Upper lobe of left lung (tissue), 4 donors: ENCODE data around the gene FAM47E.
A peak's percentile ranks its signal among the peaks of the same experiment; 100 is the strongest.

Experiments
- EP300 ChIP-seq, 4 donors: sonication (generic); formaldehyde crosslinking; IDR thresholded peaks; one replicate each; pipeline ENCODE4 v1.5.1; 2017; ENCODE audit warnings: antibody characterized with exemption in 4 of 4, control low read depth in 2 of 4
- POLR2A ChIP-seq, 4 donors: fragments of 450-650 bp; IDR thresholded peaks; one replicate each; pipeline ENCODE4 v1.5.1; 2016 to 2017; ENCODE audit warnings: antibody characterized with exemption in 4 of 4, mild to moderate bottlenecking in 2 of 4
- POLR2AphosphoS5 ChIP-seq, 2 donors: sonication (generic); formaldehyde crosslinking; IDR thresholded peaks; one replicate each; pipeline ENCODE4 v1.5.1; 2017; ENCODE audit warnings: antibody characterized with exemption in 2 of 2
- TF ChIP-seq, protein P1 (sequence below), 6 experiments: fragments of 450-650 bp in 4 of 6; fragments of 200-600 bp in 2 of 6; sonication (generic) in 2 of 6; IDR thresholded peaks; one replicate each; pipeline ENCODE4 v1.5.1; 2016 to 2019; ENCODE audit warnings: antibody characterized with exemption in 6 of 6

DNA sequence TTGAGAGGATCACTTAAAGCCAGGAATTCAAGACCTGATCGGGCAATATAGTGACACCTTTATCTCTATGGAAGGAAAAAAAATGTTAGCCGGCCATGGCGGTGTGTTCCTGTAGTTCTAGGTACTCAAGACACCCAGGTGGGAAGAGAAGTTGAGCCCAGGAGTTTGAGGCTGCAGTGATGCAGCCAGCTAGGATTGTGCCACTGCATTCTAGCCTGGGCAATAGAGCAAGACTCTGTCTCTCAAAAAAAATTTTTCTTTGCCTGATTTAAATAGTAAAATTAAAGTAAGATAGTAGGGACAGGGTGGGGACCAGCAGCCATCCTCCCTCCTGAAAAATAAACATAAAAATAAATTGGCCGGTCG, 16.9 kb upstream of the FAM47E start:
- TF ChIP-seq, protein P1, sequence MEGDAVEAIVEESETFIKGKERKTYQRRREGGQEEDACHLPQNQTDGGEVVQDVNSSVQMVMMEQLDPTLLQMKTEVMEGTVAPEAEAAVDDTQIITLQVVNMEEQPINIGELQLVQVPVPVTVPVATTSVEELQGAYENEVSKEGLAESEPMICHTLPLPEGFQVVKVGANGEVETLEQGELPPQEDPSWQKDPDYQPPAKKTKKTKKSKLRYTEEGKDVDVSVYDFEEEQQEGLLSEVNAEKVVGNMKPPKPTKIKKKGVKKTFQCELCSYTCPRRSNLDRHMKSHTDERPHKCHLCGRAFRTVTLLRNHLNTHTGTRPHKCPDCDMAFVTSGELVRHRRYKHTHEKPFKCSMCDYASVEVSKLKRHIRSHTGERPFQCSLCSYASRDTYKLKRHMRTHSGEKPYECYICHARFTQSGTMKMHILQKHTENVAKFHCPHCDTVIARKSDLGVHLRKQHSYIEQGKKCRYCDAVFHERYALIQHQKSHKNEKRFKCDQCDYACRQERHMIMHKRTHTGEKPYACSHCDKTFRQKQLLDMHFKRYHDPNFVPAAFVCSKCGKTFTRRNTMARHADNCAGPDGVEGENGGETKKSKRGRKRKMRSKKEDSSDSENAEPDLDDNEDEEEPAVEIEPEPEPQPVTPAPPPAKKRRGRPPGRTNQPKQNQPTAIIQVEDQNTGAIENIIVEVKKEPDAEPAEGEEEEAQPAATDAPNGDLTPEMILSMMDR (IDR thresholded peaks at IDR 0.05): no peak
- TF ChIP-seq POLR2A (IDR thresholded peaks at IDR 0.05): peak in 1 of 4 donors; percentile 1
- TF ChIP-seq POLR2AphosphoS5 (IDR thresholded peaks at IDR 0.05): no peak
- TF ChIP-seq EP300 (IDR thresholded peaks at IDR 0.05): no peak
